ENCODE measurements around the gene MRPS10. TPM values are rescaled to one million over a fixed set of nuclear protein-coding genes. Genes with fewer than 3 reads are reported as not detected.

Gene MRPS10
- total and polyA plus RNA-seq, 10 of the 15 experiments (the other 5 are each of a cell fraction or from before 2014, with no cell fraction given) = 28.5 to 83.3 (median 52.8) TPM

- CTCF ChIA-PET = interaction anchor here (1.1 to 2.1 kb wide), 2 partner anchors 14 to 348 kb away, joined by 3 to 5 read pairs; no protein-coding TSS in a partner anchor
- RAD21 ChIA-PET (ENCODE audit: unreplicated experiment) = interaction anchor here (1.0 kb wide), 1 partner anchor 12 kb away, joined by 3 read pairs; no protein-coding TSS in a partner anchor
- SMC1A ChIA-PET (ENCODE audit: uncharacterized antibody, unreplicated experiment) = no interaction called here
- no peaks in the 10 kb centered on the region for H3K27me3 ChIP-seq (replicated peaks in 1 of 2; ENCODE audit: control insufficient read depth in 2 of 2, insufficient read depth in 2 of 2, low read length in 1 of 2)
- peaks cover 0 to 3% of the 10 kb centered on the region in 2 experiments; a peak in 1 of 4 replicates for H3K36me3 ChIP-seq (ENCODE audit: control insufficient read depth in 2 of 2, insufficient read depth in 2 of 2, low read length in 1 of 2)
- ATAC-seq = no peak
- H3K4me3 ChIP-seq = no peak overlapping the region
- POLR2A ChIA-PET = no interaction called here
- DNase-seq (ENCODE audit: low read depth, low spot score) = no peak
- H3K27ac ChIP-seq (ENCODE audit: control insufficient read depth, insufficient read depth) = no peak overlapping the region
- H3K9ac ChIP-seq (ENCODE audit: control insufficient read depth, insufficient read depth, low read length) = no peak overlapping the region
- no peak overlapping the region for H2AFZ ChIP-seq (ENCODE audit: control insufficient read depth, low read depth, low read length)
- H3K79me2 ChIP-seq (ENCODE audit: control insufficient read depth, insufficient read depth, low read length) = no peaks in the 10 kb centered on the region
- no peaks in the 10 kb centered on the region for H4K20me1 ChIP-seq (ENCODE audit: control insufficient read depth, insufficient read depth)
- H3K9me3 ChIP-seq (replicated peaks; ENCODE audit: control insufficient read depth, insufficient read depth, low read length) = no peaks in the 10 kb centered on the region; the same call in 2 of the 3 replicates
- intact Hi-C loops (cut with micrococcal nuclease; ENCODE audit: unreplicated experiment) = no loop called here
- WGBS (ENCODE audit: insufficient coverage, insufficient replicate concordance, low lambda C conversion rate, missing lambda C conversion rate) = 100% methylated on average over 1 of the region's 1 CpG
- H3K4me1 ChIP-seq (ENCODE audit: control insufficient read depth, insufficient read depth, low read length) = no peaks in the 10 kb centered on the region; the same call in 1 of the 2 replicates
- in situ Hi-C loops (cut with MboI) = no loop called here
- TF ChIP-seq MTA2 (IDR thresholded peaks at IDR 0.05; ENCODE audit: low read depth) (no peak), WRNIP1 (IDR thresholded peaks at IDR 0.05; ENCODE audit: borderline replicate concordance, low read depth, low read length) (no peak), ATF7 (IDR thresholded peaks at IDR 0.05; ENCODE audit: low read depth) (no peak), STAT1 (conservative IDR thresholded peaks at IDR 0.05) (no peak), BCL3 (IDR thresholded peaks at IDR 0.05; ENCODE audit: borderline replicate concordance, insufficient read depth, low read depth, low read length, poor library complexity, severe bottlenecking) (no peak), ATF2 (IDR thresholded peaks at IDR 0.05; ENCODE audit: low read length) (no peak), RAD21 (IDR thresholded peaks at IDR 0.05; ENCODE audit: insufficient read depth, low read depth, low read length) (no peak), RFX5 (IDR thresholded peaks at IDR 0.05; ENCODE audit: low read depth, low read length) (no peak), HDGF (IDR thresholded peaks at IDR 0.05) (no peak), NFXL1 (IDR thresholded peaks at IDR 0.05; ENCODE audit: borderline replicate concordance) (no peak), CEBPB (IDR thresholded peaks at IDR 0.05; ENCODE audit: borderline replicate concordance in 1 of 2, low read depth in 2 of 2, low read length in 2 of 2) (no peak), SREBF2 (IDR thresholded peaks at IDR 0.05; ENCODE audit: low read length) (no peak), ZZZ3 (IDR thresholded peaks at IDR 0.05; ENCODE audit: control insufficient read depth, insufficient read length, low read depth) (no peak), CBFB (IDR thresholded peaks at IDR 0.05; ENCODE audit: low read depth) (no peak), GABPA (IDR thresholded peaks at IDR 0.05; ENCODE audit: low read depth) (no peak), SMC3 (IDR thresholded peaks at IDR 0.05; ENCODE audit: borderline replicate concordance, low read length) (no peak), TCF12 (IDR thresholded peaks at IDR 0.05; ENCODE audit: low read depth, low read length) (no peak), RELA (IDR thresholded peaks at IDR 0.05; ENCODE audit: borderline replicate concordance, partially characterized antibody) (no peak), BRCA1 (IDR thresholded peaks at IDR 0.05; ENCODE audit: low read depth, low read length) (no peak), MTA3 (IDR thresholded peaks at IDR 0.05; ENCODE audit: borderline replicate concordance, low read length) (no peak)
- no peak for FAIRE-seq
- no peak overlapping the region for H3K4me2 ChIP-seq (ENCODE audit: control insufficient read depth, insufficient read depth)
- BruUV-seq (replicated peaks) = no TSS peak
Measured at GRCh38 chr6:42200035-42200434, 17.6 kb downstream of the MRPS10 start.

All from GM12878 (cell line).